ENCODE data around the gene TSPEAR.

The TSPEAR gene

DNA sequence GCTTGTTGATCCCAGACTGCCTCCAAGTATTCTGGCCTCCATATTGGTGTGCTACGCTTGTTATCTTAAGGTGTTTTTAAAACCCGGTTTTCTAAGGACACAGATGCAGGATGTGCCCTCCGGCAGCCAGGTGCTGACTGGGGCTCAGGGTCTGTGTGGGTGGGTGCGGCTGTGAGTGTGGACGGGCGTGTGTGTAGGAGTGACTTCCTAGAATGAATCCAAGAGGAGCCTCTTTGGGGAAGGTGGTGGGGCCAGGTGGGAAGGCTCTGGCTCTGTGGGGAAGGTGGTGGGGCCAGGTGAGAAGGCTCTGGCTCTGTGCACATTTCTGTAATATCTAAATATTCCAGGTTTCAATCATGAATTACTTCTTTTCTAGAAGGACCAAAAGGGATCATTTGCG lies 12.8 kb upstream of the TSPEAR start:
- DNase-seq = no peak

DNA sequence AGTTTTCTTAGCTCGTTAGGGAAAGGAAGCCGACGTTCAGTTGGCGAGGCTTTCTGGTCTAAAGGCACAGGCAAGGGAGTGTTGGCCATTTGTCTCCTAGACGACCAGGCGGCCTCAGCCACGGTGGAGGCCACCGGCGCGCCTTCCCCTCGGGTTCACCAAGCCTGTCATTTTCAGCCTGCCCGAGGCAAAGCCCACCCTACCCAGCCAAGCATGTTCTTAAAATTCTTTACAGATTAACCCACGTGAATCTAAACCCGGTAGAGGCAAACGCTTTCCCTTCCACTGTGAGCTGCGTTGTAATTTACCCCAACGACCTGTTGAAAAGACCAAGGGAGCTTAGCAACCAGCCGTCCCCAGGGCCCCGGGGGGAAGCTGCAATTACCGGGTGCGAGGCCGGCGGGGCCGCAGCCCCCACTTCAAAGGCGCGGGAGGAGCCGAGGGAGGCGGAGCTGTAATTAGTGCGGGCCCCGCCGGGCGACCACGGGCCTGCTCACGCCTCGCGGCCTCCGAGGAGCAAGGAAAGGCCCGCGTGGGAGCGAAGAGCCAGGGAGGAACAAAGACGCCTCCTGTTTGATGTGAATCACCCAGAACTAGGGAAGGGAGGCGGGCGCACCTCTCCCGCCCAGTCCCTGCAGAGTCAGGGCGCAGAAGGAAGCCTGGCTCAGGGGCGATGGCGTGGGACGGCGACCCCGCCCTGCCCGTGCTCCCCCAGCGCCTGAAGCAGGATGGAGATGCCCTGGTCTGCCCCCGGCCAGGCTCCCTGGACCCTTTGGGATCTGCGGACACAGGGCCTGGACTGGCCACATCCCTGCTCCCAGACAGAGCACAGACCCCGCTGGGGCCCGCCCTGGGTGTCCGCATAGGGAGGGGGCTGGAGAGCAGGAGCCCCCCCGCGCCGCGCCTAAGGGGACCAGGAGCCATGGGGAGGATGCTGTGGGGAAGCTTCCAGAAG lies 12.1 kb upstream of the TSPEAR start:
- intact Hi-C loops (cut with DNase I) = no loop called here

More for the DNA sequence above, 12.8 kb upstream of the TSPEAR start:
- intact Hi-C loops (cut with DNase I) = no loop called here

GRCh38 chr21:44722731-44723130 lies 11.4 kb upstream of the TSPEAR start:
- intact Hi-C loops (cut with DNase I) = no loop called here
- DNase-seq = no peak

More for the DNA sequence above, 12.1 kb upstream of the TSPEAR start:
- no peak for DNase-seq

DNA sequence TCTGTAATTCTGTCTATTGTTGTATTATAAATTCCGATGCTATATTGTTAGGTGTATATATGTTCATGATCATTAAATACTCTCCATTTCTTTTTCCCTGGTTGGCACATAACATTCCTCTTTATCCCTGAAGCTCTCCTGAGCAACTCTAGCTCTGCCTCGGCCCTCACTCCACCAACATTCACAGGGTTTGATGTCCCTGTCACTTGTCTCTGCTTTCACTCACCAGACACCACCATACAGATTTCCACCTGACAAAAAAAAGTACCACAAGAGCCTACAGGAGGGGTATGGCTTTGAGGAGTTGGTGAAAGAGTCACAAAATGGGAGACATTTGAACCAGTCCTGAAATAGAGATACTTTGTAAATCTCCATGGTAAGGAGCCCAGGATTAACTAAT lies 8.8 kb upstream of the TSPEAR start:
- DNase-seq = no peak
- intact Hi-C loops (cut with DNase I) = no loop called here

DNA sequence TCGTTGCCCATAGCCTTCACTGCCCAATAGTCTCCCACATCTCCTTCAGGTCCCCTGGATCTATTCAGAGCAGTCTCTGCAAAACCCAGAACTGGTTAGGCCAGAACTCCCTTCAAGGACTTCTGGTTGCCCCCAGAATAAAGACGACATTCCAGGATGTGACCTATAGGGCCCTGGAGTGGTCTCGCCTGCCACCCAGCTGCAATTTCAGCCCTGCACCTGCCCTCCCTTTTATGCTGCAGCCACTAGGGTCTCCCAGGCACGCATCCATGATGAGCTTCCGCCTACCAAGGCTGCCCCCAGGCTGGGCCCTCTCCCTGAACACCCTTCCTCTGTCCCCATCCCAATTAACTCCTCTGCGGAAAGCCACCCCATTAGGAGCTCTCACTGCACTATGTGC lies 7.2 kb upstream of the TSPEAR start:
- DNase-seq = peak in 2 of 10 donors; percentile 38 to 44
- intact Hi-C loops (cut with DNase I) = no loop called here

GRCh38 chr21:44718093-44718492 lies 6.7 kb upstream of the TSPEAR start:
- DNase-seq = no peak
- intact Hi-C loops (cut with DNase I) = no loop called here

DNA sequence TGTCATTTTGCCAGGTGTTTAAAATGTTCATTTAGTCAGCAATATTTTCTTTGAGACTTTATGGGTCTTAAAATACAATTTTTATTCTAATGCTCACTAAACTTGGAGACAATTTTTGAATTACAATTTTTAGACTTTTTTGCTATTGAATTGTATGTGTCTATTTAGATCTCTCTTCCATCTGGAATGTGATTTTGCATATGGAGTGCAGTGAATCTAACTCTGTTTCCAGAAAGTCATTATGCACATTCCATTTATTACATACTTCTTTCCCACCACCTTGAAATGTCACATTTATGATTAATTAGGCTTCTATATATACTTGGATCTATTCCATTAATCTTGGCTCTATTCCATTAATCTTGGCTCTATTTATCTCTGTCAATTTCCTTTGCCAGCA lies 5.6 kb upstream of the TSPEAR start:
- intact Hi-C loops (cut with DNase I) = no loop called here
- DNase-seq = no peak

GRCh38 chr21:44714905-44715304 lies 3.5 kb upstream of the TSPEAR start:
- DNase-seq = no peak
- intact Hi-C loops (cut with DNase I) = no loop called here

- DNase-seq = no peak
- intact Hi-C loops (cut with DNase I) = no loop called here
These were observed 2.5 kb upstream of the TSPEAR start for GRCh38 chr21:44713846-44714245.

- intact Hi-C loops (cut with DNase I) = no loop called here
- peak in 1 of 10 donors; percentile 59 for DNase-seq
These were observed 1.8 kb upstream of the TSPEAR start for GRCh38 chr21:44713130-44713529.

- DNase-seq = peak in 1 of 10 donors; percentile 51
- intact Hi-C loops (cut with DNase I) = no loop called here
These were observed 1.0 kb upstream of the TSPEAR start for GRCh38 chr21:44712203-44713028.

DNA sequence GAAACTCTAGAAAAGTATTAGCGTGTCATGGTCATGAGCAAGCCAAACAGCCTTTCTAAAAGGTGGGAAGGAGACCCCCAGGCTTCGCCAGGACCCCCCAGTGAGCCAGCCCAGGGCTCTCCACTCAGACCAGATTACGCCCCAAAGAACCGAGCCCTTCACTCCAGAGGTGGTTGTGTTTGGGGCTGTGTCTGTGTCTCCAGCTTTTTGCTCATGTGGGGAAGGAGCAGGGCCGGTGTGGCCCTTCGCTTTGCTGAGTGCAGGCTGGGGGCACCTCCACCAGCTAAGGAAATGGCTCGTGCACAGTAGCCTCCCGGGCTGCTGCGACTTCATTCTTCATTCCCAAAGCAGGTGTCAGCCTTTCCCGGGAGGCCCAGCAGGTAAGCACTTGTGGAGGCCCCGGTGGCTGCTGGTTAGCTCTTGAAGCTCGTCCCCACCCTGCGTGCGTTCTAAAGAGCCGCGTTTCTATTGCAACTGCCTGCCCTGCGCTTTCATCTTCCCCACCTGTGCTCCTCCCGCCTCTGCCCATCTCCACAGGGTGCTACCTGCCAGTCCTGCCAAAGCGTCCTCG lies 531 bp downstream of the TSPEAR start:
- intact Hi-C loops (cut with DNase I) = no loop called here
- DNase-seq = peak in 1 of 10 donors; percentile 12

GRCh38 chr21:44710294-44710665 lies 1.1 kb downstream of the TSPEAR start:
- intact Hi-C loops (cut with DNase I) = no loop called here
- no peak for DNase-seq

- peak in 2 of 10 donors; percentile 7 to 80 for DNase-seq
- intact Hi-C loops (cut with DNase I) = loop anchor here (10.0 kb wide), 1 partner anchor 625 kb away; no protein-coding TSS in a partner anchor
These were observed 1.7 kb downstream of the TSPEAR start for GRCh38 chr21:44709426-44710293.

DNA sequence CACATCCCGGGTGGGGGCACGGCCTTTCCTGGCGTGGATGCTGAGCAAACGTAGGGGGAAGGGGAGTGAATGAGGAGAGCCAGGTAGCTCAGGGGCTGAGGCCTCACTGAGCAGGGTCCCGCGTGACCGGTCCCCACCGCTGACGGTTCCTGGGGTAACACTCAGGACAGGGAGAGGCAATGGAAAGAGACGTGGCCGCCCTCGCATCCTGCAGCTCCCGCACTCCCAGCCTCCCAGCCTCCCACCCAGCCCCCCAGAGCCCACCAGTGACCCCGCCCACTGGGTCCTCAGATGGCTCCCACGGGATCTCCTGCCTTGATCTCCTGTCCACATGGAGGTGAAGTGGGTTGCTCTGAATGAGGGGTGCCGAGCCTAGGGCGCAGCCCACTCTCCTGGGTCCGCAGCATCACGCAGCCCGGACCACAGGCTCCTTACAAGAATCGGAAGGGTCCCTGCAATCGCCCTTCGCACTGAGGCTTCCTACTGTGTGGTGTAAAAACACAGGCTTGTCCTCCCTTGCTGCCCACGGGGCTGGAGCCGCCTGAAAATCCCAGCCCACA lies 2.4 kb downstream of the TSPEAR start:
- intact Hi-C loops (cut with DNase I) = loop anchor here (10.0 kb wide), 1 partner anchor 626 kb away; no protein-coding TSS in a partner anchor
- peak in 1 of 10 donors; percentile 41 for DNase-seq

- peak in 1 of 10 donors; percentile 59 for DNase-seq
- intact Hi-C loops (cut with DNase I) = loop anchor here (10.0 kb wide), 1 partner anchor 626 kb away; no protein-coding TSS in a partner anchor
These were observed 3.0 kb downstream of the TSPEAR start for GRCh38 chr21:44708213-44708865.

- intact Hi-C loops (cut with DNase I) = loop anchor here (10.0 kb wide), 1 partner anchor 628 kb away; no protein-coding TSS in a partner anchor
- DNase-seq = peak in 1 of 10 donors; percentile 53
These were observed 4.4 kb downstream of the TSPEAR start for GRCh38 chr21:44706706-44707581.

Measured in posterior cingulate gyrus (tissue), 11 donors.